OCI-LY7 (cell line): Measurements from ENCODE around the gene MRPL28.

Experiments
- CTCF ChIP-seq: fragments of 200-600 bp; sonication (generic); conservative IDR thresholded peaks from 2 replicates; pipeline ENCODE4 v1.5.1; 2014; ENCODE audit warnings: mild to moderate bottlenecking, antibody characterized with exemption, low read length, moderate library complexity, mixed read lengths
- EZH2phosphoT487 ChIP-seq: fragments of 200-600 bp; sonication (generic); IDR thresholded peaks from 2 replicates; pipeline ENCODE4 v1.6.1; 2018; ENCODE audit warnings: low read depth, borderline replicate concordance, mild to moderate bottlenecking, mixed run types, antibody characterized with exemption, low read length, moderate library complexity, mixed read lengths

- no peak for TF ChIP-seq CTCF
- TF ChIP-seq EZH2phosphoT487, result no peak
These were observed 50.1 kb downstream of the MRPL28 start for GRCh38 chr16:320206-320605.
